Measurements from ENCODE around the gene NFKBIZ.

DNA sequence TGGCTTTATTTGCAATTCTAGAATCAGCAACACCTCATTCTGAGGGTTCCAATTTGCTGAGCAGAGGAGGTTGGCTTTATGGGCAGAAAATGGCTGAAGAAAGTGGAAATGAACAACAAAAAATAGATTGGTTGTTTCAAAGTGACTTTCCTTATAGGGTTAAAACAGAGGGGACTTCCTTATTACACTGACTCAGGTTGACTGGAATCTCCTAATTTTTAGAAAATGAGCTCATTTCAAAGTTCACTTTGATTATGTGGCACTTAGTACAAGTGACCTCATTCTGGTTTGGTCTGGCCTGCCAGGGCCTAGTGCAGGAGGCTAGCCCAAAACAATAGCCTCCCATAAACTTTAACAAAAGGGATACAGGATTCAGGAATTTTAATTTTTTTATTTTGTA lies 41.4 kb downstream of the NFKBIZ start:
- TF ChIP-seq EZH2 (IDR thresholded peaks at IDR 0.05; ENCODE audit: low read length, unreplicated experiment), result no peak
- TF ChIP-seq CTCF (conservative IDR thresholded peaks at IDR 0.05; ENCODE audit: low read depth, low read length), result no peak

All from PC-3 (cell line).